Fibroblast of upper back skin (primary cell): Measurements from ENCODE around the gene ADGRA1.
"Not testable (repeated sequence)": the region's sequence is repeated elsewhere in the genome, so short reads cannot be mapped to it uniquely, and the experiment has no call there.

Experiments used
- DNase-seq: peaks from one replicate; pipeline ENCODE4 v3.0.0-alpha.2; 2013

The ADGRA1 gene, protein sequence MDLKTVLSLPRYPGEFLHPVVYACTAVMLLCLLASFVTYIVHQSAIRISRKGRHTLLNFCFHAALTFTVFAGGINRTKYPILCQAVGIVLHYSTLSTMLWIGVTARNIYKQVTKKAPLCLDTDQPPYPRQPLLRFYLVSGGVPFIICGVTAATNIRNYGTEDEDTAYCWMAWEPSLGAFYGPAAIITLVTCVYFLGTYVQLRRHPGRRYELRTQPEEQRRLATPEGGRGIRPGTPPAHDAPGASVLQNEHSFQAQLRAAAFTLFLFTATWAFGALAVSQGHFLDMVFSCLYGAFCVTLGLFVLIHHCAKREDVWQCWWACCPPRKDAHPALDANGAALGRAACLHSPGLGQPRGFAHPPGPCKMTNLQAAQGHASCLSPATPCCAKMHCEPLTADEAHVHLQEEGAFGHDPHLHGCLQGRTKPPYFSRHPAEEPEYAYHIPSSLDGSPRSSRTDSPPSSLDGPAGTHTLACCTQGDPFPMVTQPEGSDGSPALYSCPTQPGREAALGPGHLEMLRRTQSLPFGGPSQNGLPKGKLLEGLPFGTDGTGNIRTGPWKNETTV

DNA sequence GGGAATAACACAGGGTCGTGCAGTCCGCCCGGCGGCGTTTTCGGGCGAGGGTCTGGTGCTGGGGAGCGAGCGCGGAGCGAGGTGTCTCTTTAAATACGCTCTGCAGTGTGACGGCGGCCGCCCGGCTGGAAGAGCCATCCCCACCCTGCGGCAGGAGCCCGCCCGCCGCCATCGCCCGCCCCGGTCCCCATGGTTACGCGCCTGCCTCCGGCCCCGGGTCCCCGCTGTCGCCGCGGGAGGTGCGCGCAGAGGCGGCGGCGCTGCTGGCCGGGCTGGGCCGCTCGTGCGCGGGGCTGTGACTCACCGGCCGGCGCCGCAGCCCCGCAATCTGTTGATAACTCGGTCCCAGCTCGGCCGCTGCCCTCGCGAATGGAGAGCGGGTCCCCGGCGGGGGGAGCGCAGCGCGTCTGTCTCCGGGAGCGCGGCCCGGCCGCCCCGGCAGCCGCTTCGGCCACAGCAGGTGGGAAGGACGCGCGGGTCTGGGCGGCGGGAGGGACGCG lies at the start of gene ADGRA1:
ADGRA1 (plus strand) TSS at position 246 of the 500 bp plus-strand sequence. CDS start 986 bp downstream, outside the sequence.
- no peak for DNase-seq

- DNase-seq: no peak
Measured at GRCh38 chr10:133038036-133038823, 49.5 kb upstream of the ADGRA1 start.

DNA sequence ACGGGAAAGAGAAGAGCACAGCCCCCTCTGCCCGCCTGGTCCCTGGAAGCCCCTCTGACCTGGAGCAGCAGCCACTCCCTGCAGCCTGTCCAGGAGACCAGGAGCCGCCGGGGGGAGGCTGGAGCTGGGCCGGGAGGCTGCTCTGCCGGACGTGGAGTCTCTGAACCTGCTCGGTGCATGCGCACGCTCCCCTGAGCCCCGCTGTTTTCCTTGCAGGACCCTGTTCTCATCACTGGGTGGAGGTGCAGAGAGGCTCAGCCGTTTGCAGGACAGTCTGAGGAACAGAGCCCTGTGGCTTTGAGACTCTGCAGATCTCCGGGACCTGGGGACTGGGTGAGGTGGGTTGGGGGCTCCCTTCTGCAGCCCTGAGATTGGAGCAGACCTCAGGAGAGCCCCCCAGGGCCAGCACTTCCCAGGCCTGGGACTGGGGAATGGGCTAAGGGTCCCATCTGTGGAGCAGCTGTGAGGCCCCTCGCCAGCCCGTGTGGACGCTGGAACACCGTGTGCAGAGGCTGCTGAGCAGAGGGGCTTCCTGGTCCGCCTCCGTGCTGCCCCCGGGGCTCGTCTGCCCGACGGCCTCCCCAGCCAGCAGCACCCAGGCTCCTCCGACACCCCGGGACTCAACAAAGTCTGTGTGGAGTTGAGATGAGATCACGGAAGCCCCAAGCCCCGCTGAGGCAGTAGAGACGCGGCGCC lies 48.5 kb upstream of the ADGRA1 start:
- DNase-seq: no peak

DNA sequence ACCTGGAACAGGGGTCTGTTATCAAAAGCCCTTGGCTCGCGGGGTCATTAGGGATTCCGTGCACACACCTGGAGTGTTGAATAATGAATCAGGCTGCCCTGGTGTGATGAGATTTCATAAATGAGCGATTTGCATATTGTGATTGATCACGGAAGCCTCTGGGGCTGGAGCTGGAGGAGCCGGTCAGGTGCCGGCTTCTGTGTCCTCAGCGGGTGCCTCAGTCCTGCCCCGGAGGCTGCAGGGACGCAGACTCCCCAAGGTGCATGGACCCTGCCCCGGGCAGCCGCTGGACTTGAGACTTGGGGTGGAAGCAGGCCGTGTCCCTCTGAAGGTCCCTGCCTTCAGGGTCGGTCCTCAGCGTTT lies 47.9 kb upstream of the ADGRA1 start:
- DNase-seq: no peak

DNA sequence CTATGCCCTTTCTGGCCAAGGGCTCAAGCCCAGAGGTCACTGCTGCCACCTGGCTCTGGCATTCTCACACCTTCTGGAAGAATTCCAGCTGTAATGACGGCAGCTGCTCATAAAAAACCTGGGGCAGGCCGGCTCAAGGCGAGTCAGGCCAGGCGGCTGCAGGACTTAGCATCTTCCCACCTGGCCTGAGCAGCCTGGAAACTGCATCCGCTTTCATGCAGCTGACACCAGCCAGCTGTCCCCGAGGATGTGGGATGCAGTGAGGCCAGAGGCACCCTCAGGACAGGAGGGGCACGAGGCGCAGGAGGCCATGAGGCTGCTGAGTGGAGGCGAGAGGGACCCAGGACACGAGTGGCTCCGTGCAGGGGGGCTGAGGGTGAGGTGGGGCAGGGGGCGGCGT lies 47.5 kb upstream of the ADGRA1 start:
- no peak for DNase-seq

DNA sequence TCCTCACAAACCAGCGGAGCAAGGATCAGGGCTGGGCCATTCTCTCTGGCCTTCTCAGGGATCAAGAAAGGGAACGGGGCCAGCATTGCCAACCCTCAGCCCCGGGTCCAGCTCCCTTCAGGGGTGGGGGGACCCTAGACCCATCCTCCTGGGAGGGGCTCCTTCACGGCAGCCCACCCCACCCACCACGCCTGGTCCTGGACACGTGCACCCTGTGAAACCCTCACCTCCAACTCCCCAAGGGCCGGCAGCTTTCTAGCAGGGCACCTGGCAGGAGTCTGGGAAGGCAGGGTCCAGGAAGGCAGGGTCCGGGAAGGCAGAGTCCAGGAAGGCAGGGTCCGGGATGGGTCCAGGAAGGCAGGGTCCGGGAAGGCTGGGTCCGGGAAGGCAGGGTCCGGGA lies 46.6 kb upstream of the ADGRA1 start:
- no peak for DNase-seq

GRCh38 chr10:133042061-133042460 lies 45.7 kb upstream of the ADGRA1 start:
- DNase-seq: no peak

- DNase-seq: no peak
Measured at GRCh38 chr10:133042816-133043215, 44.9 kb upstream of the ADGRA1 start.

DNA sequence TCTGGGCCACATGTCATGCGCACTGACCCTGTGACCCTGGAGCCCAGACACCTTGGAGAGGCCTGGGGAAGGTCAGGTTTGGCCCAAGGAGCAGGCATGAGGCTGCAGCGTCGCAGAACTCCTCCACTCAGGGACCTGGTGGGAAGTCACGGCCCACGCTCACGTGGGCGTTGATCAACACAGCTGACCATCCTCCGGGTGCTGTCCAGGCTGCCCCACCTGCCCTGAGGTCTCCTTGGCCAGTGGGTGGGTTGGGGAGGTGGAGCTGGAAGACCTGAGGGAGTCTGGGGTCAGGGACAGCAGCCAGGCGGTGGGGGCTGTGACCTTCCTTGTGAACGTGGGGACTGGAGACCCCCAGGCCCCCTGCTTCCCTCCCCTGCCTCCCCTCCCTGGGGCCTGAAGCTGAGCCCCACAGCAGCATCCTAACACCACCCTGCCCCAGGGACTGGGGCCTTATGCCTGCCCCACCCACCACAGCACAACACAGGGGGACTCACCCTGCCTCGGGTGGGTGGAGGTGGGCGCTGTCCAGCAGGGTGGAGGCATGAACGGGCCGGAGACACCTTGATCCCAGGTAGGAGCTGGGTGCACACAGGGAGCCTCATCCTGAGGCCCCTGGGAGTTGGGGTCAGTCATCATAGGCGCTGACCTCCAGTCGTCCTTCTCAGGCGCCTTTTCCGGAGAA lies 44.0 kb upstream of the ADGRA1 start:
- DNase-seq: no peak

- DNase-seq: no peak
Measured at GRCh38 chr10:133044401-133044811, 43.3 kb upstream of the ADGRA1 start.

- DNase-seq: no peak
Measured at GRCh38 chr10:133045556-133046389, 42.0 kb upstream of the ADGRA1 start.

DNA sequence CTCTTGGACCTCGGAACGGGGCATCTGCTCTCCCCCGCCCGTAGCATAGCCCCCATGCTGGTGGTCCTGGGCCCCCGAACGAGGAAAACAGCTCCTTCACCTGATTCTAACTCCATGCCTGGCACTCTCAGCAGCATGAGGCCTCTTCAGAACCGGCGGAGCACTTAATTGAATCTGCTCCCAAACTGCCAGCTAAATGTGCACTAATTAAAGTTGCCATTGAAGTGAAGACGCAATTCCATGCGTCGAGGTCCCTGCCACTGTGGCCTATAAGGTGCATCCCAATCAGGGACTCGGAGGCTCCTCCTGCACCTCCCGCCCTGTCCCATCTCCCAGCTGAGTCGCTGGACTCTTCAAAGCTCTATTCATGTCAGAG lies 41.3 kb upstream of the ADGRA1 start:
- DNase-seq: no peak

GRCh38 chr10:133047526-133048123 lies 40.1 kb upstream of the ADGRA1 start:
- DNase-seq: no peak

GRCh38 chr10:133048266-133048665 lies 39.5 kb upstream of the ADGRA1 start:
- no peak for DNase-seq

GRCh38 chr10:133048926-133049325 lies 38.8 kb upstream of the ADGRA1 start:
- no peak for DNase-seq

DNA sequence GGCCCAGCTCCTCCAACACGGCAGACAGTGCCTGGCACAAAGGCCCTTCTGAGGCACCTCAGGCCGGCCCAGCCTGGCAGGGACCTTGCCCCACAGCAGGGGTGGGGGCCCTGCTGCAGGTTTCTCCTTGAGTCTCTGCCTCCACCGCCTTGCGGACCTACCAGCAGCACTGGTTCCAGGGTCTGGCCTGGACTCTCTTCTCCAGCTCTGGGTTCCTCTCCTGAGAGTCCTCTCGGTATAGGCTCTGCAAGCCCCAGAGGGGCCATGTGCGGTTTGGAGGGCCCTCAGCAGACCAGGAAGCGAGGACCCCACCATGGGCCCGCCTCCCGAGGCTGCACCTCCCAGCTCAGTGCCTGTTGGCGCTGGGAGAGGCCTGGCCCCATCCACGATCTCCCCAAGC lies 38.1 kb upstream of the ADGRA1 start:
- no peak for DNase-seq

DNA sequence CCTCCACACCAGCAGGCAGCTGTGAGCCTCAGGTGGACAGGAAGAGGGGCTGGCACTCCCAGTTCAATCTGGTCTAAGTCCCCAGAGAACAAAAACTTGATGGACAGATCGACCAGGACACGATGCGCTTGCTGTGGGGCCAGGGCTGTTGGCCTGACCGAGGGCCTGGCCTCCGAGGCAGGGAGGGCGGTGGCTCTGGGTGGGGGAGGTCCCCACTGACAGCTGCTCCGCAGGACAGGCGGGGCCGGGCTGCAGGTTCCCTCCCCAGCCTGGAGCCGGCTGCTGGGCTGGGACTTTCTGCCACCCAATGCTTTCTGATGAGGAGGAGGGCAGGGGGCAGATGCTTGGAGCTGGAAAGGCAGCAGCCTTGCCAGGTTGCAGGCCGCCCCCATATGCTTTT lies 37.4 kb upstream of the ADGRA1 start:
- no peak for DNase-seq

DNA sequence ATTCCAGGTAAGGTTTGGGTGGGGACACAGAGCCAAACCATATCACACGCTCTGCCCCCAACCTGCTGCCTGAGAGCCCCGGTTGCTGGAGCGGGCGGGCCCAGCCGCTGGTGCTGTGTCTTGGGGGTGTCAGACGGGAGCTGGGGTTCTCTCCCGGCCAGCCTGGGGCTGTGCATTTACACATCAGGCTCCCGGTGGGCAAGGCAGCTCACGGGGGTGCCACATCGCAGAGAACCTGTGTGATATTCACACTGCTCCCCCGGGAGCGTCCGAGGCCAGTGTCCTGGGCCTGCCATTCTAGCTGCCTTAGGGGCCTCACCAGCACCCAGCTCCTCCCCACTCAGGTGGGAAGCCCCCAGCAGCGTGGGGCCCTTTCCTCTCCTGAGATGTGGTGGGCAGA lies 35.6 kb upstream of the ADGRA1 start:
- no peak for DNase-seq

GRCh38 chr10:133053527-133054133 lies 34.1 kb upstream of the ADGRA1 start:
- not testable (repeated sequence) for DNase-seq

- DNase-seq: no peak
Measured at GRCh38 chr10:133055470-133055869, 32.3 kb upstream of the ADGRA1 start.

- no peak for DNase-seq
Measured at GRCh38 chr10:133056001-133056400, 31.7 kb upstream of the ADGRA1 start.
